PC-9 (cell line): ENCODE measurements around the gene STRN4. TPM values are rescaled to one million over a fixed set of nuclear protein-coding genes. Genes with fewer than 3 reads are reported as not detected.

ENCODE experiments used
- BruUV-seq: library from RNA; stranded (reverse); fragments of 400-500 nt; replicated peaks from 2 replicates; lab custom pipeline; 2021; lab: Mats Ljungman, UMichigan
- CTCF ChIA-PET: fragments of 300-600 bp; sonication (Branson Sonifier 250); formaldehyde crosslinking; loops from one replicate; lab custom pipeline; 2022; ENCODE audit warnings: antibody characterized with exemption; lab: Charles Lee
- POLR2A ChIA-PET: fragments of 300-600 bp; sonication (Branson Sonifier 250); formaldehyde crosslinking; loops from one replicate; lab custom pipeline; 2022; ENCODE audit warnings: antibody characterized with exemption; ENCODE audit not compliant: unreplicated experiment; lab: Charles Lee
- DNase-seq, 2 experiments: peaks; one replicate each; pipeline versions ENCODE4 v3.0.0 to v3.0.0-alpha.2; 2015 to 2022; ENCODE audit warnings: mixed read lengths in 1 of 2
- H2AFZ ChIP-seq: fragments of 200-600 bp; sonication (generic); 2 replicates; pipeline ENCODE4 v1.8.1; 2017; ENCODE audit warnings: antibody characterized with exemption
- H3F3A ChIP-seq: fragments of 200-600 bp; sonication (generic); 2 replicates; pipeline ENCODE4 v1.8.1; 2017; ENCODE audit warnings: antibody characterized with exemption, mild to moderate bottlenecking, low read depth; ENCODE audit not compliant: insufficient read depth
- H3K27ac ChIP-seq: fragments of 200-600 bp; sonication (generic); 2 replicates; pipeline ENCODE4 v1.6.1; 2016; ENCODE audit warnings: mixed run types
- H3K27me3 ChIP-seq: fragments of 200-600 bp; sonication (generic); 2 replicates; pipeline ENCODE4 v1.6.1; 2016; ENCODE audit warnings: low read depth, mixed run types; ENCODE audit not compliant: insufficient read depth
- H3K36me3 ChIP-seq: fragments of 200-600 bp; sonication (generic); 2 replicates; pipeline ENCODE4 v1.6.1; 2016; ENCODE audit warnings: low read depth, mixed run types
- H3K4me1 ChIP-seq: fragments of 200-600 bp; sonication (generic); replicated peaks from 2 replicates; pipeline ENCODE4 v1.6.1; 2016; ENCODE audit warnings: mixed run types; ENCODE audit not compliant: insufficient read depth
- H3K4me2 ChIP-seq: fragments of 200-600 bp; sonication (generic); 2 replicates; pipeline ENCODE4 v1.6.1; 2017; ENCODE audit warnings: mixed run types
- H3K4me3 ChIP-seq: fragments of 200-600 bp; sonication (generic); 2 replicates; pipeline ENCODE4 v1.6.1; 2016; ENCODE audit warnings: mixed run types
- H3K79me2 ChIP-seq: fragments of 200-600 bp; sonication (generic); 2 replicates; pipeline ENCODE4 v1.6.1; 2017; ENCODE audit warnings: low read depth, mixed run types
- H3K9me2 ChIP-seq: fragments of 200-600 bp; sonication (generic); 2 replicates; pipeline ENCODE4 v1.8.1; 2017; ENCODE audit warnings: mild to moderate bottlenecking; ENCODE audit not compliant: insufficient read depth
- H3K9me3 ChIP-seq: fragments of 200-600 bp; sonication (generic); 2 replicates; pipeline ENCODE4 v1.8.1; 2016; ENCODE audit warnings: low read depth; ENCODE audit not compliant: insufficient read depth
- H4K20me1 ChIP-seq: fragments of 200-600 bp; sonication (generic); 2 replicates; pipeline ENCODE4 v1.8.1; 2017; ENCODE audit not compliant: insufficient read depth
- EZH2 ChIP-seq: fragments of 200-600 bp; sonication (generic); IDR thresholded peaks from 2 replicates; pipeline ENCODE4 v1.8.0; 2017; ENCODE audit warnings: antibody characterized with exemption, low read depth
- intact Hi-C: fragments of 100-400 bp; cut with micrococcal nuclease; formaldehyde crosslinking; loops from one replicate; pipeline ENCODE4 v1.10.0; 2022; ENCODE audit not compliant: unreplicated experiment
- total RNA-seq: library from RNA; stranded (reverse); gene quantifications from 2 replicates; pipeline ENCODE4 v1.2.3, GENCODE V29; 2021
- TF ChIP-seq, protein P1 (sequence below): fragments of 200-600 bp; sonication (generic); conservative IDR thresholded peaks from 2 replicates; pipeline ENCODE4 v1.6.1; 2017; ENCODE audit warnings: mixed run types, antibody characterized with exemption, mild to moderate bottlenecking, moderate library complexity

STRN4 gene
- total RNA-seq, 1 experiment from 2014 or later = 93.3 TPM

DNA sequence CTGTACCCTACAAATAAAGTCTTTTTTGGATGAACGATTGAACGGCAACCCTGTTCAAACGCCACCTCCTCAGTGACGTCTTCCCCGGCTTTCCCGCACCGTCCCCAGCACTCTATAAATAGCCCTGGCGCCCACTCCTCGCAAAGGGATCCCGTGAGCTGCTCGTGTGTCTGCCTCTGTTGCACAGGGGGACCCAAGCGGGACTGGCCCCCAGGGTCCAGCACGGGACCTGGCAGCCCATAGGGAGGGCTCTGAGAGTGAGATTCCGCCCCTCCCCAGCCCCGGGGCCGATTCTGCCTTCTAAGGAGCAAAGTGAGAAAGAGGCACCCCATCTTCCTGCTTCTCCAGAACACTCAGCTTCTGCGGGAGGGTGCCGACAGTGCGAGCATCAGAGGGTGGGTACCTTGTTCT lies 8.5 kb downstream of the STRN4 start:
- CTCF ChIA-PET = no interaction called here

DNA sequence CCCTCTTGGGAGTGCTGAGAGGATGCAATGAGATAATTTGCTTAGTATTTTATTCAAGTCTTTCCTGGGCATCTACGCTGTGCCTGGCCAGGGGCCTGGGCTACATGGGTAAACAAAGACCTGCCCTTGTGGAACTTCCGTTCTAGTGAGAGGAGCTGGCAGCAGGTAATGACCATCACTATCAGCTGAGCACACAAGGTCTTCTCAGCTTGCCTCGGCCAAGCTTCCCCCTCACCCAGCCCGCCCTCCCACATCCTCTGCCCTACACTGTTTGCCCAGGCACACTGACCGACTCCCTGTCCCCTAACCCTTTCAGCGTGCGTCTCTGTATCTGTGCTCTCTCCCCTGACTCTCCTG lies 9.0 kb downstream of the STRN4 start:
- ChIA-PET POLR2A (no interaction called here), CTCF (no interaction called here)
- Histone ChIP-seq H3K36me3 (peaks cover 41% of the 10 kb centered on the region), H3K4me2 (no peak overlapping the region), H3F3A (peaks cover 35% of the 10 kb centered on the region), H3K27ac (no peak overlapping the region), H3K9me3 (no peaks in the 10 kb centered on the region), H3K9me2 (no peaks in the 10 kb centered on the region), H3K4me1 (peaks cover 32% of the 10 kb centered on the region), H2AFZ (no peak overlapping the region), H3K27me3 (no peaks in the 10 kb centered on the region), H4K20me1 (peaks cover 67% of the 10 kb centered on the region), H3K79me2 (peaks cover 69% of the 10 kb centered on the region), H3K4me3 (no peak overlapping the region)
- BruUV-seq = no TSS peak
- intact Hi-C loops = no loop called here
- no peak for DNase-seq
- TF ChIP-seq, protein P1, sequence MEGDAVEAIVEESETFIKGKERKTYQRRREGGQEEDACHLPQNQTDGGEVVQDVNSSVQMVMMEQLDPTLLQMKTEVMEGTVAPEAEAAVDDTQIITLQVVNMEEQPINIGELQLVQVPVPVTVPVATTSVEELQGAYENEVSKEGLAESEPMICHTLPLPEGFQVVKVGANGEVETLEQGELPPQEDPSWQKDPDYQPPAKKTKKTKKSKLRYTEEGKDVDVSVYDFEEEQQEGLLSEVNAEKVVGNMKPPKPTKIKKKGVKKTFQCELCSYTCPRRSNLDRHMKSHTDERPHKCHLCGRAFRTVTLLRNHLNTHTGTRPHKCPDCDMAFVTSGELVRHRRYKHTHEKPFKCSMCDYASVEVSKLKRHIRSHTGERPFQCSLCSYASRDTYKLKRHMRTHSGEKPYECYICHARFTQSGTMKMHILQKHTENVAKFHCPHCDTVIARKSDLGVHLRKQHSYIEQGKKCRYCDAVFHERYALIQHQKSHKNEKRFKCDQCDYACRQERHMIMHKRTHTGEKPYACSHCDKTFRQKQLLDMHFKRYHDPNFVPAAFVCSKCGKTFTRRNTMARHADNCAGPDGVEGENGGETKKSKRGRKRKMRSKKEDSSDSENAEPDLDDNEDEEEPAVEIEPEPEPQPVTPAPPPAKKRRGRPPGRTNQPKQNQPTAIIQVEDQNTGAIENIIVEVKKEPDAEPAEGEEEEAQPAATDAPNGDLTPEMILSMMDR = no peak
- TF ChIP-seq EZH2 = no peak

More for the DNA sequence above, 8.5 kb downstream of the STRN4 start:
- no peak overlapping the region for H3K27ac ChIP-seq
- H3K9me2 ChIP-seq = no peaks in the 10 kb centered on the region
- H3K9me3 ChIP-seq = no peaks in the 10 kb centered on the region
- H4K20me1 ChIP-seq = peaks cover 72% of the 10 kb centered on the region
- BruUV-seq = no TSS peak
- H3F3A ChIP-seq = peaks cover 30% of the 10 kb centered on the region
- peaks cover 42% of the 10 kb centered on the region for H3K36me3 ChIP-seq
- H2AFZ ChIP-seq = no peak overlapping the region
- H3K4me3 ChIP-seq = no peak overlapping the region
- POLR2A ChIA-PET = no interaction called here
- no peak for TF ChIP-seq EZH2
- TF ChIP-seq, protein P1 = no peak
- peaks cover 71% of the 10 kb centered on the region for H3K79me2 ChIP-seq
- H3K4me2 ChIP-seq = no peak overlapping the region
- H3K27me3 ChIP-seq = no peaks in the 10 kb centered on the region
- H3K4me1 ChIP-seq = peaks cover 27% of the 10 kb centered on the region
- intact Hi-C loops = no loop called here
- DNase-seq = no peak

DNA sequence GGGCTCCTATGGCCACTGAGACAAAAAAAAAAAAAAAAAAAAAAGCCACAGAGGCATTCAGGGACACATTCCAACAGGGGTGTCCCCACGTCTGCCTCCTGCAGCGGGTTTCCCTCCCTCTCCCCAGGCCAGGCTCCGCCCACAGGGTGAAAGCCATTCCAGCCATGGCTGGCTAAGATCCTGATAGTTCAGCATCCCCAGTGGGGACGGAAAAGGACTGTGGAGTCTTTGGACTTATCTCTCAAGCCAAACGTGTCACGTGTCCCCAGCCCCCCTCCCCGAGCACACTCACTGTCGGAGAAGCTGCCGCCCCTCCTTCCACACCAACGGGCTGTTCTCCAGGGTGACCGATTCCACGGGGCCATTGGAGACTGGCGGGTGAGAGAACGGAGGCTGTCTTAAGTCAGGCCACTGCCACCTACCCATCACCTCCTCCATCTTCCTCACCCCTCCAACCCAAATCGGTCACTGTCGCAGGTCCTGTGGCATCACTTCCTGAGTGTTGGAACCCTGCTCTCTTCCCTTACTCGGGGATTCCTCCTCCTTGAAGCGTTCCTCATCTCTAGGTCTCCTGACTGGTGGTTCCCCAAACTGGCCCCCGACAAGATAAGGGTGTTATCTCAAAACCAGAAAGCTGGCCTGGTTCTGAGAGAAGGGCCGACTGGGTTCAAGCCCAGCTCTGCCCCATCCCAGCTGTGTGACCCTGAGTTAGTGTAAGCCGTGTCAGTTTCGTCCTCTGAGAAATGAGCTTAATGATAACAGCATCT lies 9.5 kb downstream of the STRN4 start:
- Histone ChIP-seq H3K36me3 (peaks cover 36% of the 10 kb centered on the region), H3K27me3 (no peaks in the 10 kb centered on the region)
- POLR2A ChIA-PET = no interaction called here

More for the DNA sequence above, 9.5 kb downstream of the STRN4 start:
- BruUV-seq = no TSS peak
- Histone ChIP-seq H3K4me1 (peaks cover 38% of the 10 kb centered on the region), H3F3A (peaks cover 40% of the 10 kb centered on the region), H3K79me2 (peaks cover 67% of the 10 kb centered on the region), H3K4me3 (no peak overlapping the region), H3K9me3 (no peaks in the 10 kb centered on the region), H3K4me2 (no peak overlapping the region), H4K20me1 (peaks cover 63% of the 10 kb centered on the region), H3K9me2 (no peaks in the 10 kb centered on the region), H3K27ac (no peak overlapping the region), H2AFZ (no peak overlapping the region)
- no peak for TF ChIP-seq EZH2
- TF ChIP-seq, protein P1 = no peak
- intact Hi-C loops = no loop called here
- DNase-seq = peak in 1 of 2 experiments; percentile 64
- CTCF ChIA-PET = no interaction called here
